Colonic mucosa (tissue), 4 donors: Measurements from ENCODE around the gene MYO7A. TPM values are rescaled to one million over a fixed set of nuclear protein-coding genes. Genes with fewer than 3 reads are reported as not detected.

Experiments
- DNase-seq: peaks from one replicate; pipeline ENCODE4 v3.0.0-alpha.2; 2020
- H3K27ac ChIP-seq: fragments of 200-600 bp; one replicate; pipeline ENCODE4 v1.8.0; 2021
- H3K27me3 ChIP-seq: fragments of 200-600 bp; one replicate; pipeline ENCODE4 v1.8.0; 2021
- H3K36me3 ChIP-seq: fragments of 200-600 bp; one replicate; pipeline ENCODE4 v1.8.0; 2021
- H3K4me1 ChIP-seq: fragments of 200-600 bp; one replicate; pipeline ENCODE4 v1.8.0; 2021; ENCODE audit warnings: mild to moderate bottlenecking
- H3K4me3 ChIP-seq: fragments of 200-600 bp; one replicate; pipeline ENCODE4 v1.8.0; 2021
- H3K9ac ChIP-seq, 2 donors: one replicate each; pipeline ENCODE4 v1.7.0; 2013; ENCODE audit warnings: control low read depth in 2 of 2, low read depth in 2 of 2, low read length in 2 of 2
- H3K9me3 ChIP-seq: fragments of 200-600 bp; one replicate; pipeline ENCODE4 v1.8.0; 2021
- intact Hi-C: fragments of 100-400 bp; cut with DNase I; formaldehyde crosslinking; loops from one replicate; pipeline ENCODE4 v1.14.1; 2022
- total RNA-seq, 2 donors: library from RNA; stranded (reverse); fragmentation: NEBNext Ultra II Directional in 1 of 2; extraction: Animal tissue kit (Norgen Biotek cat#: 25700) in 1 of 2; gene quantifications; one replicate each; pipeline ENCODE4 v1.2.1, GENCODE V29; 2021
- TF ChIP-seq, protein P1 (sequence below): fragments of 200-600 bp; IDR thresholded peaks from one replicate; pipeline ENCODE4 v1.8.0; 2022; ENCODE audit warnings: antibody characterized with exemption, mild to moderate bottlenecking
- donor health status: healthy.
- donor health status: DM: no; HTN: no; CAD: no.
- donor health status: DM: no; HTN: no; CAD: no.

Gene MYO7A
- total RNA-seq, 2 donors from 2014 or later = 3.8 to 4.1 TPM

DNA sequence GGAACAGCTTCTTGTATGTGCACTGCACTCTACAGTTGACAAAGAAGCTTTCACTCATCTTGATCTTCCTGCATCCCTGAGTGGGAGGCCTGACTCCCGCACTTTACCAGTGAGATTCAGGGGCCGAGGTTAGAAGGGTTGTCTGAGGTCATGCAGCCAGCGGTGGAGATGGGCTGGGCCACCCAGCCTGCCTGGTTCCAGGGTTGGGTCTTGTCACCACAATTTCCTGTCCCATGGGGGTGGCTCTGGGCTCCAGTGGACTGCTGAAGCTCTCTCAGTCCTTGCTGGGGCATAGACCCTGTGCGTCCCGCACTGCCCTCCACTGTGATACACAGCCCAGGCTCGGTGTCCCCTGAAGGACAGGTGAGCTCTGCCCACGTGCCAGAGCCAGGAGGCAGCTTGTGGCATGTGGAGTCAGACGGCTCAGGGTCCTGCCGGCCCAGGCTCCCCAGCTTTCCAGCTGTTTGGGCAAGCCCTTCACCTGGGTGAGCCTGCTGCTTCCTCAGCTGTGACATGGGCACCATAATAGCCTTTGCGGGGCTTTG, 6.9 kb upstream of the MYO7A start:
- peaks cover 27% of the 10 kb centered on the region for H3K36me3 ChIP-seq
- intact Hi-C loops = no loop called here
- DNase-seq = no peak

GRCh38 chr11:77121876-77122575, 6.0 kb upstream of the MYO7A start:
- no peak overlapping the region for H3K27ac ChIP-seq
- H3K9me3 ChIP-seq = no peaks in the 10 kb centered on the region
- no peaks in the 10 kb centered on the region for H3K4me1 ChIP-seq
- H3K4me3 ChIP-seq = no peak overlapping the region
- peaks cover 24% of the 10 kb centered on the region for H3K36me3 ChIP-seq
- intact Hi-C loops = no loop called here
- TF ChIP-seq, protein P1, sequence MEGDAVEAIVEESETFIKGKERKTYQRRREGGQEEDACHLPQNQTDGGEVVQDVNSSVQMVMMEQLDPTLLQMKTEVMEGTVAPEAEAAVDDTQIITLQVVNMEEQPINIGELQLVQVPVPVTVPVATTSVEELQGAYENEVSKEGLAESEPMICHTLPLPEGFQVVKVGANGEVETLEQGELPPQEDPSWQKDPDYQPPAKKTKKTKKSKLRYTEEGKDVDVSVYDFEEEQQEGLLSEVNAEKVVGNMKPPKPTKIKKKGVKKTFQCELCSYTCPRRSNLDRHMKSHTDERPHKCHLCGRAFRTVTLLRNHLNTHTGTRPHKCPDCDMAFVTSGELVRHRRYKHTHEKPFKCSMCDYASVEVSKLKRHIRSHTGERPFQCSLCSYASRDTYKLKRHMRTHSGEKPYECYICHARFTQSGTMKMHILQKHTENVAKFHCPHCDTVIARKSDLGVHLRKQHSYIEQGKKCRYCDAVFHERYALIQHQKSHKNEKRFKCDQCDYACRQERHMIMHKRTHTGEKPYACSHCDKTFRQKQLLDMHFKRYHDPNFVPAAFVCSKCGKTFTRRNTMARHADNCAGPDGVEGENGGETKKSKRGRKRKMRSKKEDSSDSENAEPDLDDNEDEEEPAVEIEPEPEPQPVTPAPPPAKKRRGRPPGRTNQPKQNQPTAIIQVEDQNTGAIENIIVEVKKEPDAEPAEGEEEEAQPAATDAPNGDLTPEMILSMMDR = no peak
- H3K27me3 ChIP-seq = no peaks in the 10 kb centered on the region
- DNase-seq = no peak
- H3K9ac ChIP-seq = no peak overlapping the region

More for the DNA sequence above, 6.9 kb upstream of the MYO7A start:
- no peak overlapping the region for H3K9ac ChIP-seq
- no peaks in the 10 kb centered on the region for H3K27me3 ChIP-seq
- H3K27ac ChIP-seq = no peak overlapping the region
- H3K4me1 ChIP-seq = no peaks in the 10 kb centered on the region
- H3K4me3 ChIP-seq = no peak overlapping the region
- TF ChIP-seq, protein P1 = no peak
- H3K9me3 ChIP-seq = no peaks in the 10 kb centered on the region

- Histone ChIP-seq H3K27me3 (no peaks in the 10 kb centered on the region), H3K9ac (no peak overlapping the region), H3K36me3 (peaks cover 24% of the 10 kb centered on the region), H3K4me3 (no peak overlapping the region), H3K4me1 (peaks cover 5% of the 10 kb centered on the region), H3K27ac (no peak overlapping the region), H3K9me3 (no peaks in the 10 kb centered on the region)
- intact Hi-C loops = no loop called here
- DNase-seq = no peak
- TF ChIP-seq, protein P1 = no peak
Observed at GRCh38 chr11:77122576-77123212, 5.4 kb upstream of the MYO7A start.

- Histone ChIP-seq H3K4me1 (peaks cover 8% of the 10 kb centered on the region), H3K9ac (no peak overlapping the region), H3K4me3 (no peak overlapping the region), H3K36me3 (peaks cover 21% of the 10 kb centered on the region), H3K27me3 (no peaks in the 10 kb centered on the region), H3K9me3 (no peaks in the 10 kb centered on the region), H3K27ac (no peak overlapping the region)
- TF ChIP-seq, protein P1 = no peak
- intact Hi-C loops = no loop called here
- no peak for DNase-seq
Observed at GRCh38 chr11:77123591-77123990, 4.5 kb upstream of the MYO7A start.

DNA sequence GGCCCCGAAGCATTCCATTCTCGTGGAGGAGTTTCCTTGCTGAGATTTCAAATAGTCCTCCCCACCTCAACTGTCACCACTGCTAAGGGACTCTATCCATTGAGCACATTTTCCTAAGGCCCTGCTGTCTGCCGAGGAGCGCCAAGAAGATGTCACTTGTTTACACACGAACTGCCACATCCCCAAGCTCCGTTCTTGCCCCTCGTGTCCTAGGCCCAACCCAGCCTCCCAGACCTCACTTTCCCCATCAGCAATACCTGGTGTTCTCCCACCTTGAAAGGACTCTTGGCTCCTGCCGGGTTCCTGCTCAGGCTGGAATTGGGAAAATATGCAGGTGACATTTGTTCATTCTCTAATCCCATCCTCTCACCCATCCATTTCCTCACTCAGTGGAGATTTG, 4.0 kb upstream of the MYO7A start:
- Histone ChIP-seq H3K36me3 (peaks cover 20% of the 10 kb centered on the region), H3K9ac (no peak overlapping the region), H3K27me3 (no peaks in the 10 kb centered on the region), H3K4me1 (peaks cover 8% of the 10 kb centered on the region), H3K27ac (no peak overlapping the region), H3K9me3 (no peaks in the 10 kb centered on the region), H3K4me3 (no peak overlapping the region)
- intact Hi-C loops = no loop called here
- TF ChIP-seq, protein P1 = no peak
- DNase-seq = no peak
